Type B pancreatic cell (in vitro differentiated cells): Measurements from ENCODE around the gene LGMN. TPM values are rescaled to one million over a fixed set of nuclear protein-coding genes. Genes with fewer than 3 reads are reported as not detected.
"Not testable (repeated sequence)": the region's sequence is repeated elsewhere in the genome, so short reads cannot be mapped to it uniquely, and the experiment has no call there.

Experiments
- DNase-seq: peaks from one replicate; pipeline ENCODE4 v3.0.0; 2021; ENCODE audit warnings: mixed read lengths; ENCODE audit not compliant: unreplicated experiment; ENCODE audit errors: extremely low spot score
- H3K27ac Mint-ChIP-seq: 2 replicates; pipeline ENCODE4 v1.8.0; 2021; ENCODE audit warnings: mild to moderate bottlenecking, mixed read lengths
- H3K27me3 Mint-ChIP-seq: 2 replicates; pipeline ENCODE4 v1.8.0; 2021; ENCODE audit warnings: mixed read lengths
- H3K36me3 Mint-ChIP-seq: 2 replicates; pipeline ENCODE4 v1.8.0; 2021; ENCODE audit warnings: mixed read lengths
- H3K4me1 Mint-ChIP-seq: one replicate; pipeline ENCODE4 v1.8.0; 2021; ENCODE audit warnings: mixed read lengths; ENCODE audit not compliant: unreplicated experiment
- H3K4me3 Mint-ChIP-seq: 2 replicates; pipeline ENCODE4 v1.8.0; 2021; ENCODE audit warnings: mild to moderate bottlenecking, mixed read lengths
- H3K9me3 Mint-ChIP-seq: 2 replicates; pipeline ENCODE4 v1.8.0; 2021; ENCODE audit warnings: mixed read lengths
- CTCF ChIP-seq: fragments of 200-600 bp; sonication (generic); conservative IDR thresholded peaks from 2 replicates; pipeline ENCODE4 v1.5.0; 2021; ENCODE audit warnings: antibody characterized with exemption, mild to moderate bottlenecking
- total RNA-seq: library from RNA; stranded (reverse); gene quantifications from 2 replicates; pipeline ENCODE4 v1.2.1, GENCODE V29; 2021; ENCODE audit warnings: low replicate concordance

LGMN gene
- total RNA-seq, 1 donor from 2014 or later = 71.2 TPM

- Mint-ChIP-seq H3K4me3 (no peak overlapping the region), H3K27ac (no peak overlapping the region), H3K9me3 (no peaks in the 10 kb centered on the region), H3K36me3 (no peaks in the 10 kb centered on the region), H3K27me3 (peaks cover 4% of the 10 kb centered on the region), H3K4me1 (peaks cover 7% of the 10 kb centered on the region)
- TF ChIP-seq CTCF = no peak
- DNase-seq = no peak
Measured at GRCh38 chr14:92685784-92686355, 62.6 kb downstream of the LGMN start.

- no peak overlapping the region for H3K27ac Mint-ChIP-seq
- H3K36me3 Mint-ChIP-seq = no peaks in the 10 kb centered on the region
- no peak for DNase-seq
- H3K9me3 Mint-ChIP-seq = no peaks in the 10 kb centered on the region
- H3K4me3 Mint-ChIP-seq = no peak overlapping the region
- no peak for TF ChIP-seq CTCF
- H3K27me3 Mint-ChIP-seq = no peaks in the 10 kb centered on the region
- peaks cover 7% of the 10 kb centered on the region for H3K4me1 Mint-ChIP-seq
Measured at GRCh38 chr14:92684801-92685560, 63.4 kb downstream of the LGMN start.

DNA sequence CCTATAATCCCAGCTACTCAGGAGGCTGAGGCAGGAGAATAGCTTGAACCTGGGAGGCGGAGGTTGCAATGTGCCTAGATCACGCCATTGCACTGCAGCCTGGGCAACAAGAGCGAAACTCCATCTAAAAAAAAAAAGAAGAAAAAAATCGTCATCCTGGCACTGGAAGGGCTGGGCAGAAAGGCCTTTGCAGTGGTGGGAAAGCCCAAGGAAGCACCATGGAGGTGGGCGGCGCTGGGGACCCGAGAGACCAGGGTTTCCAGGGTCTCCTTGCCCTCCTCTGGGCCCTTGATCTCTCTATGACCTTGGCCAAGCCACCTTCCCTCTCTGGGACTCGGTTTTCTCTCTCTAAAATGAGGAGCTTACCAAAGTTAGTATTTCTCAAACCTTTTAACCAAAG, 65.4 kb downstream of the LGMN start:
- Mint-ChIP-seq H3K4me1 (peaks cover 7% of the 10 kb centered on the region), H3K27me3 (no peaks in the 10 kb centered on the region), H3K4me3 (no peak overlapping the region), H3K9me3 (no peaks in the 10 kb centered on the region), H3K27ac (no peak overlapping the region), H3K36me3 (no peaks in the 10 kb centered on the region)
- TF ChIP-seq CTCF = no peak
- no peak for DNase-seq

- H3K4me3 Mint-ChIP-seq = no peak overlapping the region
- no peaks in the 10 kb centered on the region for H3K27me3 Mint-ChIP-seq
- no peaks in the 10 kb centered on the region for H3K36me3 Mint-ChIP-seq
- DNase-seq = no peak
- peak; percentile 95 for TF ChIP-seq CTCF
- no peaks in the 10 kb centered on the region for H3K9me3 Mint-ChIP-seq
- H3K27ac Mint-ChIP-seq = peak overlapping the region; percentile 29
- peaks cover 7% of the 10 kb centered on the region for H3K4me1 Mint-ChIP-seq
Measured at GRCh38 chr14:92680781-92681650, 67.4 kb downstream of the LGMN start.

GRCh38 chr14:92680330-92680729, 68.1 kb downstream of the LGMN start:
- not testable (repeated sequence) for H3K36me3 Mint-ChIP-seq, H3K27ac Mint-ChIP-seq, H3K9me3 Mint-ChIP-seq, H3K27me3 Mint-ChIP-seq, H3K4me1 Mint-ChIP-seq, H3K4me3 Mint-ChIP-seq, DNase-seq

DNA sequence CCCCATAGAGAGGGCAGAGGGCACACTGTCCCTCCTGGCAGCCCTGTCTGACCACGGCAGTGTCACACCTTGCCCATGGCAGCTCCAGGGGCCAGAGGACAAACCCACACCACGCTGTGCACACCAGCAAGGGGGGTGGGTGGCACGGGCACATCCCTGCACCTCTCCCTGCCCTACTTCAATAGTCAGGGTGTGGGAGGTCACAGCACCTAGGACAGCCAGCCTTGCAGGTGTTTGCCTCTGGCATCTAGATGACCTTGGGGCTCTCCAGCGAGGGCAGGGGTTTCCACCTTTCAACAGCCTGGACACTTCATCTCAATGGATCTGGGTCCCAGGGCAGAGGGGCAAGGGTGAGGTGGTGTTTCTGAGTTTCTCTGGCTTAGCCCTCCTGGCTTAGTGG, 69.2 kb downstream of the LGMN start:
- Mint-ChIP-seq H3K4me3 (no peak overlapping the region), H3K9me3 (no peaks in the 10 kb centered on the region), H3K4me1 (peaks cover 7% of the 10 kb centered on the region), H3K36me3 (no peaks in the 10 kb centered on the region), H3K27me3 (no peaks in the 10 kb centered on the region), H3K27ac (no peak overlapping the region)
- TF ChIP-seq CTCF = no peak
- no peak for DNase-seq
